Left lung (tissue), 10 donors: ENCODE results near the gene KCNJ5. TPM values are rescaled to one million over a fixed set of nuclear protein-coding genes. Genes with fewer than 3 reads are reported as not detected.
A peak's percentile ranks its signal among the peaks of the same experiment; 100 is the strongest.

Source experiments
- ATAC-seq: fragments of 200-7000 bp; cut with Tn5 transposase; one replicate; pipeline ENCODE4 v1.9.1; 2020; ENCODE audit warnings: moderate library complexity
- DNase-seq, 4 donors: peaks; one replicate each; pipeline ENCODE4 v3.0.0-alpha.2; 2013 to 2020
- H3K27ac ChIP-seq, 2 donors: fragments of 200-600 bp; sonication (generic) in 1 of 2; one replicate each; pipeline versions ENCODE4 v1.5.0 to v1.8.0; 2020 to 2021
- H3K27me3 ChIP-seq, 2 donors: fragments of 200-600 bp; sonication (generic) in 1 of 2; one replicate each; pipeline versions ENCODE4 v1.5.0 to v1.8.0; 2020 to 2021
- H3K36me3 ChIP-seq, 2 donors: fragments of 200-600 bp; sonication (generic) in 1 of 2; one replicate each; pipeline versions ENCODE4 v1.5.0 to v1.8.0; 2020 to 2021
- H3K4me1 ChIP-seq, 2 donors: fragments of 200-600 bp; one replicate each; pipeline ENCODE4 v1.8.0; 2021
- H3K4me3 ChIP-seq, 2 donors: fragments of 200-600 bp; sonication (generic) in 1 of 2; one replicate each; pipeline versions ENCODE4 v1.5.0 to v1.8.0; 2020 to 2021; ENCODE audit warnings: mild to moderate bottlenecking in 1 of 2
- H3K9me3 ChIP-seq, 2 donors: fragments of 200-600 bp; sonication (generic) in 1 of 2; one replicate each; pipeline versions ENCODE4 v1.5.0 to v1.8.0; 2020 to 2021
- intact Hi-C, 2 donors: fragments of 100-400 bp; cut with DNase I; formaldehyde crosslinking; loops; one replicate each; pipeline versions ENCODE4 v1.11.2 to v1.14.2; 2022
- polyA plus RNA-seq, 6 donors: library from polyadenylated mRNA; unstranded; fragments of 120-200 nt; gene quantifications; one replicate each; pipeline ENCODE4 v1.2.1, GENCODE V29; 2013; ENCODE audit not compliant: insufficient read length in 6 of 6
- total RNA-seq, 2 donors: library from RNA; stranded (reverse); fragmentation: NEBNext Ultra II Directional; extraction: Animal tissue kit (Norgen Biotek cat#: 25700); gene quantifications; one replicate each; pipeline ENCODE4 v1.2.1, GENCODE V29; 2021
- TF ChIP-seq, protein P1 (sequence below), 2 donors: fragments of 200-600 bp; sonication (generic) in 1 of 2; IDR thresholded peaks; one replicate each; pipeline versions ENCODE4 v1.5.0 to v1.8.0; 2021; ENCODE audit warnings: antibody characterized with exemption in 2 of 2
- donor health status: DM: no; HTN: yes; CAD: no.
- donor health status: DM: no; HTN: no; CAD: no.

Gene KCNJ5
- total and polyA plus RNA-seq, 8 donors: 3.8 to 15.6 (median 11.3) TPM

DNA sequence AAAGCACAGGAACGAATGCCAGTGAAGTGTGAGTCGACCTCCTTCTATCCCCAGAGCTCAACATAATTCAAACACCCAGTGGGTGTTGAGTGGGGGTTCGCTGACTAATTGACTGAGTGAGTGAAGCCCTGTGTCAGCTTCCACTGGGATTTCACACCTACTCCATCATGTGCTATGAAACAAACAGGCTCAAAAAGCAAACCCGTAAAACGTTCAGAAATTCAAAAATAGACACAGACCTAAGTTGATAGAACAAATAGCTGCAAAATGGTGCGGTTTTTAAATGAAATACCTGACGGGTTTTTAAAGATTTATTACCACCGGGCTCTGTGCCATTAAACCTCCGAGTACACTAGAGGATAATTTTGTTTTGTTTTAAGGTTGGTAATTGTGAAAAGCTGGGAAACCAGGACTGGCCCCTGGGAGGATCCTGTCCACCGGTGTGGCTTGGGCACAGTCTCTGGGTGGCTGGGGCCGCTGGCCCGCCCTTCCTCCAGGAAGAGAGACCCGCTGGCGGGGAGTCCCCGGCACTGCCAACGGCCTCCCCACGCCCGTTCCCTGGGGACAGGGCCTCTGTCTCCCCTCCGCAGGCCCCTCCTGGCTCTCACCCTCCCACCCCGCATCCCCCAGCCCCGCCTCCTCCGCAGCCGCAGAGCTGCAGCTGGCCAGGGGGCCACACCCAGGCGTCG lies 13.6 kb downstream of the KCNJ5 start:
- ATAC-seq (peak; percentile 46), DNase-seq (no peak)
- TF ChIP-seq, protein P1, sequence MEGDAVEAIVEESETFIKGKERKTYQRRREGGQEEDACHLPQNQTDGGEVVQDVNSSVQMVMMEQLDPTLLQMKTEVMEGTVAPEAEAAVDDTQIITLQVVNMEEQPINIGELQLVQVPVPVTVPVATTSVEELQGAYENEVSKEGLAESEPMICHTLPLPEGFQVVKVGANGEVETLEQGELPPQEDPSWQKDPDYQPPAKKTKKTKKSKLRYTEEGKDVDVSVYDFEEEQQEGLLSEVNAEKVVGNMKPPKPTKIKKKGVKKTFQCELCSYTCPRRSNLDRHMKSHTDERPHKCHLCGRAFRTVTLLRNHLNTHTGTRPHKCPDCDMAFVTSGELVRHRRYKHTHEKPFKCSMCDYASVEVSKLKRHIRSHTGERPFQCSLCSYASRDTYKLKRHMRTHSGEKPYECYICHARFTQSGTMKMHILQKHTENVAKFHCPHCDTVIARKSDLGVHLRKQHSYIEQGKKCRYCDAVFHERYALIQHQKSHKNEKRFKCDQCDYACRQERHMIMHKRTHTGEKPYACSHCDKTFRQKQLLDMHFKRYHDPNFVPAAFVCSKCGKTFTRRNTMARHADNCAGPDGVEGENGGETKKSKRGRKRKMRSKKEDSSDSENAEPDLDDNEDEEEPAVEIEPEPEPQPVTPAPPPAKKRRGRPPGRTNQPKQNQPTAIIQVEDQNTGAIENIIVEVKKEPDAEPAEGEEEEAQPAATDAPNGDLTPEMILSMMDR (IDR thresholded peaks at IDR 0.05): no peak
- H3K9me3 ChIP-seq: no peaks in the 10 kb centered on the region
- no peaks in the 10 kb centered on the region for H3K36me3 ChIP-seq
- peak overlapping the region; percentile 62 to 75 for H3K27ac ChIP-seq
- H3K4me3 ChIP-seq: peak overlapping the region; percentile 40 to 47
- peaks cover 11 to 64% of the 10 kb centered on the region in 2 donors for H3K4me1 ChIP-seq
- intact Hi-C loops: no loop called here
- peaks cover 0 to 27% of the 10 kb centered on the region in 2 donors for H3K27me3 ChIP-seq

DNA sequence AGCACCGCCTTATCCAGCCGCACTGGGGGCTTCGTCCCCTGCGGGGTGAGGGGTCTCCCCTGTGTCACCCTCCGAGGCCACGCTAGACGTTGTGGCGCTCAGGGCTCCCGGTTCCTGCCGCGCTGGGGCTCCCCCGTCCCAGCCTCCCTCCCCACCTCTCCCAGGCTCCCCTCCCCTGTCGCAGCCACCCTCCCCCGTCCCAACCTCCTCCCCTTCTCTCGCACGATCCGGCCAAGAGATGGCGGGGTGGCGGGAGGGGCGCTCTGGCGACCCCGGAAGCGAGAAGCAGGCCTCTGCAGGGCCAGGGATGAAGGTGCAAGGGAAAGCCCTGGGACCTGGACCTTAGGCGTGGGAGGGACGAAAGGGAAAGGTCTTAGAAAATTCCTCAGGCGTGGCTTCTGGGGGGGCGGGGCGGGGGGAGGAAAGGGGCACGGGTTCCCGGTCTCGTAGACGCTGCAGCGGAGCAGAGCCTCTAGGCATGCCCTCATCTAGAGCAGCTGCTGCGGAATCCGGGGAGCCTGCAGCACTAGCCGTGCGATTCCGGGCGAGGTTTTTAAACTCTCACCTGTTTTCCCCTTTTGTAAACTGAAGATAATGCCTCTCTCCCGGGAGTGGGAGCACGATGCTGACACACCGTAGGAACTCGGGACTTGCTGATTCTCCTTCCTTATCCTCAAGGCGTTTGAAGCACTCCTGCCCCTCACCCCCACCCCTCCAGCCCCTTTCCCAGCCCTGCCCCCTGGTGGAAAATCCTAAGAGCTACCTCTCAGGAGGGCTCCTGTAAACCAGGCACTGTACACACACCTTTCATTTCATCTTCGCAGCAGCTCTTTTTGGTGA lies 14.4 kb downstream of the KCNJ5 start:
- TF ChIP-seq, protein P1 (IDR thresholded peaks at IDR 0.05): peak; percentile 35 to 51
- H3K36me3 ChIP-seq: no peaks in the 10 kb centered on the region
- peak in 1 of 4 donors; percentile 56 for DNase-seq
- no peaks in the 10 kb centered on the region for H3K9me3 ChIP-seq
- peak; percentile 75 for ATAC-seq
- peak overlapping the region; percentile 62 to 75 for H3K27ac ChIP-seq
- peak overlapping the region; percentile 40 to 47 for H3K4me3 ChIP-seq
- intact Hi-C loops: no loop called here
- peaks cover 0 to 27% of the 10 kb centered on the region in 2 donors for H3K27me3 ChIP-seq
- peaks cover 11 to 64% of the 10 kb centered on the region in 2 donors for H3K4me1 ChIP-seq

DNA sequence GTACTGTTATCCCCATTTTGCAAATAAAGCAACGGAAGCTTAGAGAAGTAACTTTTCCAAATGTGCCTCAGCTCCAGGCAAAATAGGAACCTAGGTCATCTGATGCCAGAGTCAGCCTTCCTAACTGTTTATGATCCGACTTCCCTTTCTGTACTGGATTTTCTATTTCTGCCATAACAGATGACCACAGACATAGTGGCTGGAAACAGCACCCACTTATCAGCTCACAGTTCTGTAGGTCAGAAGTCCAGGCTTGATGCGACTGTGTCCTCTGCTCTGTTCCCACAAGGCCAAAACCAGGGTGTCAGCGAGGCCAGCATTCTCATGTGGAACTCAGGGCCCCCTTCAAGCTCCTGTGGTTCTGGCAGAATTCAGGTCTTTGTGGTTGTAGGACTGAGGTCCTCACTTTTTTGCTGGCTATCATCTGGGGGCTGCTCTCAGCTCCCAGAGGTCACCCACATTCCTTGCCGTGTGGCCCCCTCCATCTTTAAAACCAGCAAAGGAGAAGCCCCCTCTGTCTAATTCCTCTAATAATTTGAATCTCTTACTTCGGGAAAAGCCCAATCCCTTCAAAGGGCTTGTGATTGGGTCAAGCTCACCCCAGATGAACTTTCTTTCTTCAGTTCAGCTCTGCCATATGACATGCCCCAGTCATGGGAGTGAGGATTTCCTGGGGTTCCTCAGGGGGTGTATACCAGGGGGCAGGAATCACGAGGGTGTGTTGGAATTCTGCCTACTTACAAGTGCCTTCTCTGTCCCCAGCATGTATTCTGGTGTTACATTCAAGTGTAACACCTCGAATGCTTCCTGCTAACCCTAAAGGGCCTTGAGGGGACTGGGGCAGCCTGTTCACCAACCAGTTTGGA lies 15.3 kb downstream of the KCNJ5 start:
- ATAC-seq (peak; percentile 9), DNase-seq (no peak)
- TF ChIP-seq, protein P1 (IDR thresholded peaks at IDR 0.05): no peak
- Histone ChIP-seq H3K4me1 (peaks cover 11 to 64% of the 10 kb centered on the region in 2 donors), H3K36me3 (no peaks in the 10 kb centered on the region), H3K9me3 (no peaks in the 10 kb centered on the region), H3K27ac (peak overlapping the region; percentile 62 to 75), H3K27me3 (peaks cover 0 to 27% of the 10 kb centered on the region in 2 donors), H3K4me3 (peak overlapping the region; percentile 40 to 47)
- intact Hi-C loops: no loop called here

DNA sequence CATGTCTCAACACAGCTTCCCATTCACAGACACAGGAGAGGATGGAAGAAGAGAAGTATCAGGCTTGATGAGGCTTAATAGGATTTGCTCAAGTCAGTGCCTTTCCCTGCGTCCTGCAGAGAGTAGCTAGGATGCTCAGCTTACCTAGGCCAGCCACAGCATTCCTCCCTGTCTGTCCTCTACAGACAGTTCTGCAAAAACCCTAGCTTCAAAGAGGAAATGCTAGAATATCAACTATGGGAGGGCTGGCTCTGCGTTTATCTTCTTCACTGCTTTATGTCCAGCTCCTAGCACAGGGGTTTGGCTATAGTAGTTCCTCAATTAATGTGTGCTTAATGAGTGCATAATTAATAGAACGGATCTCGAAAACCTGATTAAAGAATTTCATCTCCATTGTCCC lies 16.4 kb downstream of the KCNJ5 start:
- DNase-seq (no peak), ATAC-seq (no peak)
- TF ChIP-seq, protein P1 (IDR thresholded peaks at IDR 0.05): no peak
- Histone ChIP-seq H3K4me3 (no peak overlapping the region), H3K36me3 (no peaks in the 10 kb centered on the region), H3K27me3 (peaks cover 0 to 27% of the 10 kb centered on the region in 2 donors), H3K27ac (no peak overlapping the region), H3K9me3 (no peaks in the 10 kb centered on the region), H3K4me1 (peaks cover 11 to 64% of the 10 kb centered on the region in 2 donors)
- intact Hi-C loops: no loop called here
